ENCODE measurements around the gene ZNF525. TPM values are rescaled to one million over a fixed set of nuclear protein-coding genes. Genes with fewer than 3 reads are reported as not detected.
"Not testable (repeated sequence)": the region's sequence is repeated elsewhere in the genome, so short reads cannot be mapped to it uniquely, and the experiment has no call there.

Gene ZNF525
- total RNA-seq, 1 donor from 2014 or later, result 31.8 TPM

GRCh38 chr19:53389978-53390377 is 24.5 kb downstream of the ZNF525 start:
- Histone ChIP-seq H3F3A (ENCODE audit: low read depth) (peaks cover 8% of the 10 kb centered on the region), H2AFZ (replicated peaks) (no peak overlapping the region), H3K79me2 (ENCODE audit: low read depth) (no peaks in the 10 kb centered on the region), H3K27me3 (no peaks in the 10 kb centered on the region), H3K4me3 (no peak overlapping the region), H3K4me2 (no peak overlapping the region), H3K9me3 (ENCODE audit: low read depth) (no peaks in the 10 kb centered on the region), H3K27ac (no peak overlapping the region), H3K4me1 (peaks cover 6% of the 10 kb centered on the region), H3K9ac (no peak overlapping the region), H4K20me1 (ENCODE audit: low read depth) (no peaks in the 10 kb centered on the region), H3K36me3 (no peaks in the 10 kb centered on the region)
- peaks cover 8% of the 10 kb centered on the region for H3K36me3 Mint-ChIP-seq
- no peaks in the 10 kb centered on the region for H3K27me3 Mint-ChIP-seq (ENCODE audit: insufficient read depth, low read depth)
- peaks cover 4% of the 10 kb centered on the region for H3K4me1 Mint-ChIP-seq
- TF ChIP-seq EZH2 (IDR thresholded peaks at IDR 0.05) (no peak), EZH2phosphoT487 (IDR thresholded peaks at IDR 0.05) (no peak)
- TF ChIP-seq, protein P1, sequence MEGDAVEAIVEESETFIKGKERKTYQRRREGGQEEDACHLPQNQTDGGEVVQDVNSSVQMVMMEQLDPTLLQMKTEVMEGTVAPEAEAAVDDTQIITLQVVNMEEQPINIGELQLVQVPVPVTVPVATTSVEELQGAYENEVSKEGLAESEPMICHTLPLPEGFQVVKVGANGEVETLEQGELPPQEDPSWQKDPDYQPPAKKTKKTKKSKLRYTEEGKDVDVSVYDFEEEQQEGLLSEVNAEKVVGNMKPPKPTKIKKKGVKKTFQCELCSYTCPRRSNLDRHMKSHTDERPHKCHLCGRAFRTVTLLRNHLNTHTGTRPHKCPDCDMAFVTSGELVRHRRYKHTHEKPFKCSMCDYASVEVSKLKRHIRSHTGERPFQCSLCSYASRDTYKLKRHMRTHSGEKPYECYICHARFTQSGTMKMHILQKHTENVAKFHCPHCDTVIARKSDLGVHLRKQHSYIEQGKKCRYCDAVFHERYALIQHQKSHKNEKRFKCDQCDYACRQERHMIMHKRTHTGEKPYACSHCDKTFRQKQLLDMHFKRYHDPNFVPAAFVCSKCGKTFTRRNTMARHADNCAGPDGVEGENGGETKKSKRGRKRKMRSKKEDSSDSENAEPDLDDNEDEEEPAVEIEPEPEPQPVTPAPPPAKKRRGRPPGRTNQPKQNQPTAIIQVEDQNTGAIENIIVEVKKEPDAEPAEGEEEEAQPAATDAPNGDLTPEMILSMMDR (IDR thresholded peaks at IDR 0.05), result no peak
- DNase-seq (ENCODE audit: low spot score), result peak; percentile 9
- peaks cover 35% of the 10 kb centered on the region for H3K9me3 Mint-ChIP-seq
- H3K27ac Mint-ChIP-seq, result no peak overlapping the region
- H3K4me3 Mint-ChIP-seq, result no peak overlapping the region

DNA sequence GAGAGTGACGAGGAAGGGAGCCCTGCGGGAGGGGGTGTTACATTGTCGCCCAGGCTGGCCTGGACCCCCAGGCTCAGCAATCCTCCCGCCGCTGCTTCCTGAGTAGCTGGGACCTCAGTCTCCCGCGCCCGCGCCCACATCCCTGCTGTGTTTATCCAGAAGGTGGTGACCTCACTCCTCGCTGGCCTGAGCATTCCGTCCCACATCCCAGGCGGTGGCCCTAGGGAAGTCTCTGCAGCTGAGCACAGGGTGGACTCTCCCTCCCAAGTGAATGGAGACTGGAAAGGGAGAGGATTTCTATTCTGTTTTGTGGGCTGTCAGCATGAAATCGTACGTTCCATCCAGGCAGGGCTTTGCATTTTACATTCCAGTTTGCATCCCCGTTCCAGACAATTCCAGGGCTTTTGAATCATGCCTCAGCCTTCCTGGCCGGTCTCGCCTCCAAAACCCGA is 29.0 kb downstream of the ZNF525 start:
- peaks cover 6% of the 10 kb centered on the region for H3K4me1 ChIP-seq
- H3K4me2 ChIP-seq, result peak overlapping the region; percentile 97
- H3K36me3 Mint-ChIP-seq, result peaks cover 8% of the 10 kb centered on the region
- peak overlapping the region; percentile 89 for H2AFZ ChIP-seq (replicated peaks)
- no peak overlapping the region for H3K27ac ChIP-seq
- no peaks in the 10 kb centered on the region for H3K36me3 ChIP-seq
- peaks cover 16% of the 10 kb centered on the region for H3K9me3 Mint-ChIP-seq
- H3K27me3 Mint-ChIP-seq (ENCODE audit: insufficient read depth, low read depth), result no peaks in the 10 kb centered on the region
- no peak overlapping the region for H3K9ac ChIP-seq
- DNase-seq (ENCODE audit: low spot score), result peak; percentile 81
- H4K20me1 ChIP-seq (ENCODE audit: low read depth), result peaks cover 16% of the 10 kb centered on the region
- TF ChIP-seq EZH2 (IDR thresholded peaks at IDR 0.05) (no peak), EZH2phosphoT487 (IDR thresholded peaks at IDR 0.05) (no peak)
- TF ChIP-seq, protein P1 (IDR thresholded peaks at IDR 0.05), result no peak
- H3F3A ChIP-seq (ENCODE audit: low read depth), result peaks cover 14% of the 10 kb centered on the region
- H3K4me3 Mint-ChIP-seq, result peak overlapping the region; percentile 89
- H3K79me2 ChIP-seq (ENCODE audit: low read depth), result peaks cover 11% of the 10 kb centered on the region
- H3K27ac Mint-ChIP-seq, result peak overlapping the region; percentile 86
- H3K4me3 ChIP-seq, result peak overlapping the region; percentile 92
- H3K27me3 ChIP-seq, result no peaks in the 10 kb centered on the region
- no peaks in the 10 kb centered on the region for H3K9me3 ChIP-seq (ENCODE audit: low read depth)
- peaks cover 14% of the 10 kb centered on the region for H3K4me1 Mint-ChIP-seq

GRCh38 chr19:53394974-53395839 is 29.7 kb downstream of the ZNF525 start, which contains the start of gene ZNF765:
TSS of gene ZNF765 (plus strand) at chr19:53395149. CDS start at chr19:53398016, 2,867 bp downstream.
- peak within 1 kb of the TSS; percentile 86 for H3K27ac Mint-ChIP-seq
- peak within 1 kb of the TSS; percentile 89 for H3K4me3 Mint-ChIP-seq
- H3K9ac ChIP-seq, result peak within 1 kb of the TSS; percentile 48
- no peak within 1 kb of the TSS for H3K27ac ChIP-seq
- H3K4me2 ChIP-seq, result peak within 1 kb of the TSS; percentile 97
- H3K27me3 ChIP-seq, result no peaks in the 10 kb centered on the region
- H3K4me1 ChIP-seq, result peaks cover 6% of the 10 kb centered on the region
- H3K27me3 Mint-ChIP-seq (ENCODE audit: insufficient read depth, low read depth), result no peaks in the 10 kb centered on the region
- peaks cover 14% of the 10 kb centered on the region for H3F3A ChIP-seq (ENCODE audit: low read depth)
- peak within 1 kb of the TSS; percentile 92 for H3K4me3 ChIP-seq
- H2AFZ ChIP-seq (replicated peaks), result peak within 1 kb of the TSS; percentile 89
- peak; percentile 98 for DNase-seq (ENCODE audit: low spot score)
- no peaks in the 10 kb centered on the region for H3K9me3 ChIP-seq (ENCODE audit: low read depth)
- H3K79me2 ChIP-seq (ENCODE audit: low read depth), result peaks cover 11% of the 10 kb centered on the region
- no peaks in the 10 kb centered on the region for H3K36me3 ChIP-seq
- no peak for TF ChIP-seq EZH2phosphoT487 (IDR thresholded peaks at IDR 0.05)
- TF ChIP-seq, protein P1 (IDR thresholded peaks at IDR 0.05), result peak; percentile 48
- no peak for TF ChIP-seq EZH2 (IDR thresholded peaks at IDR 0.05)
- peaks cover 12% of the 10 kb centered on the region for H3K36me3 Mint-ChIP-seq
- H3K9me3 Mint-ChIP-seq, result peaks cover 15% of the 10 kb centered on the region
- peaks cover 16% of the 10 kb centered on the region for H4K20me1 ChIP-seq (ENCODE audit: low read depth)
- peaks cover 14% of the 10 kb centered on the region for H3K4me1 Mint-ChIP-seq

- Histone ChIP-seq H3K9ac (peak overlapping the region; percentile 48), H3K4me2 (peak overlapping the region; percentile 97), H4K20me1 (ENCODE audit: low read depth) (peaks cover 16% of the 10 kb centered on the region), H3K4me3 (peak overlapping the region; percentile 92), H3F3A (ENCODE audit: low read depth) (peaks cover 14% of the 10 kb centered on the region), H3K79me2 (ENCODE audit: low read depth) (peaks cover 11% of the 10 kb centered on the region)
- H3K27ac ChIP-seq; H3K36me3 ChIP-seq; H3K27ac Mint-ChIP-seq; H3K27me3 Mint-ChIP-seq (ENCODE audit: insufficient read depth, low read depth); H2AFZ ChIP-seq (replicated peaks); H3K4me1 ChIP-seq; H3K27me3 ChIP-seq; H3K9me3 ChIP-seq (ENCODE audit: low read depth): not testable (repeated sequence)
- Mint-ChIP-seq H3K4me1 (peaks cover 14% of the 10 kb centered on the region), H3K4me3 (peak overlapping the region; percentile 89), H3K36me3 (peaks cover 17% of the 10 kb centered on the region), H3K9me3 (peaks cover 12% of the 10 kb centered on the region)
- DNase-seq (ENCODE audit: low spot score), result peak; percentile 20
Measured at GRCh38 chr19:53395840-53396524, 30.5 kb downstream of the ZNF525 start.
